Fibroblast of the conjunctiva (primary cell): ENCODE results near the gene CANX.

Experiments
- DNase-seq: peaks from one replicate; pipeline ENCODE4 v3.0.0-alpha.2; 2010; ENCODE audit warnings: low read depth

Gene CANX

DNA sequence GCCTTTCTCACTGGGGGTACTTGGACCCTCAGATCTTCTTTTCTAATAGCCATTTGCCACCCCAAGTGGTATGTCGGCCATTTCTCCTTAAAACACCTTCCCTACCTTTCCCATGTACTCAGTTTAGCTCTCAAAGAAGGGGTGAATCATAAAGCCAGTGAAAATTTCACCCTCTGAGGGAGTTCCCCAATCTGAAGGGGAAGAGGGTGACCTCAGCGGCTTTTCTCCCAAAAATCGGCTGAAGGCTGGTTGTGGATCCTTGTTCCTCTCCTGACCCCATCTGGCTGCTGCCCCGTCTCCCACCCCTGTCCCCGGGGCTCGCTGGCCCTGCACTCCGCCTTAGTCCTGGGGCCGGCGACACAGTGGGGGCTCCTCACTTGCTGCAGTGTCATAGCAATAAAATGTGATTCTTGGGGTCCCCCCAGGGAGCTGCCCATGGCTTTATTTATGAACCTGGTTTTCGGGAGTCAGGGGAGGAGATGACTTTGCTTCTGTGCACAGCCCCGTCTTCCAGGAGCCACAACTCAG, 77.7 kb downstream of the CANX start:
- DNase-seq = no peak

DNA sequence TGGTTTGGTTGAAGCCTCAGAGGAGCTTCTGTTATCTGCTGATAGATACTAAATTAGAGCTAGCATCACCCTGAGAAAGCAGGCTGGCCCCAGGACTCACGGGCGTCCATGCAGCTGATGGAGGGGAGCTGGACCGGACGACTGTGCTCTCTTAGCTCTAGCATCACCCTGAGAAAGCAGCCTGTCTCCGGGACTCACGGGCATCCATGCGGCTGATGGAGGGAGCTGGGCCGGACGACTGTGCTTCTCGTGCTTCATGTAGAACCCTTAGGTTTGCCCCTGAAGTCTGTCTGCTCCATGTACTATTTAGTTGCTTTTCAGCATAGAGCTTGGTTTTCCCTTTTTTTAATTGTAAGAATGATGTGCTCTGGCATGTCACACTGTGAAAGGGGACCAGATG, 78.7 kb downstream of the CANX start:
- DNase-seq = no peak

DNA sequence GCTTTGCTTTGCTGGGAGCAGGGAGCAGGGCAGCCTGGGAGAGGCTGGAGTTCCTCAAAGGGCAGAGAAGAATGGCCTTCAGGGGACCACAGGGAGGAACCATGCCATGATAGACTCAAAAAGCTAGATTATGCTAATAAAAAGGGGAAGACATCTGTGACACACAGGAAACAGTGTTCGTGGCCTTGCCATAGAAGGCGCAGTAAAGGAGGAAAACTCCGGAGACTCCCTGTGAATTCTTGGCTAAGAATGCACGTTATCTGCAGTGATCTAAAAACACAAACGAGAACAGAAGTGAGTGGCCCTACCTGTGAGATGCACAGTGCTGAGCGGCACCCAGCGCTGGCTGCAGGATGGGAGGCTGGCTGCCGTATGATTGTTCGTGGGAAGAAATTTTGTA, 79.1 kb downstream of the CANX start:
- no peak for DNase-seq

DNA sequence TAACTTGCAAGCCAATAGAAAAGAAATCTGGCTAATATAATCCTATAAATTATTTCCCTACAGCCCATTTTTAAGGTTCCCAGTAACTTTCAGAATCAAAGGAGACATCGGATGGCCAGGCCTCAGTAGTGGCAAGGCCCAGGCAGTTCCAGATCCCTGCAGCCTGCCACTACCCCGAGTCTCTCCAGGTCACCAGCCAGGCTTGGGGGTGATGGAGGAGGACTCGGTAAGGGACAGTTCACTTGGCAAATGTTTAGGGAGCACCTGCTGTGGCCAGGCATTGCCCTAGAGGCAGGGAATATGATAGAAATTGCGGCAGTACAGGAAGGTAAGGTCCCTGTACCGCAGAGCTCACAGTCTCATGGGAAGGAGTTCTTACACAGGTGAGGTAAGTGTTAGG, 79.8 kb downstream of the CANX start:
- no peak for DNase-seq

DNA sequence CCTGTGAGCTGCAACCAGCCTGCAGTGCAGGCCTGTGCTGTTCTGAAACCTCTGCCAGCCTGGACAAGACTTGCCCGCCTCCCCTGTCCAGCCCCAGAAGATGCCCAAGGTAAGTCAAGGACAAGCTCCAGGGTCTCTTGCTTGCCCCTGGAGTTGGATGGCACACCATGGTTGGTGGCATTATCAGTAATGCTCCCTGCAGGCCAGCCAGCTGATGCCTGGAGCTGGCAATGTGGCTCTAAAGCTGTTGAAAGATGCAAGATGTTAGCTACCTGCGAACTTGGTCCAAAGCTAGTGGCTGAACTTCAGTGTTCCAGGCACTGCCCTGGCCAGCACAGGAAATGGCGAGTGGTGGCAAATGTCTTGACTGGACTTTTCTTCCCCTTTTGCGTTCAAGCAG, 81.1 kb downstream of the CANX start:
- no peak for DNase-seq

DNA sequence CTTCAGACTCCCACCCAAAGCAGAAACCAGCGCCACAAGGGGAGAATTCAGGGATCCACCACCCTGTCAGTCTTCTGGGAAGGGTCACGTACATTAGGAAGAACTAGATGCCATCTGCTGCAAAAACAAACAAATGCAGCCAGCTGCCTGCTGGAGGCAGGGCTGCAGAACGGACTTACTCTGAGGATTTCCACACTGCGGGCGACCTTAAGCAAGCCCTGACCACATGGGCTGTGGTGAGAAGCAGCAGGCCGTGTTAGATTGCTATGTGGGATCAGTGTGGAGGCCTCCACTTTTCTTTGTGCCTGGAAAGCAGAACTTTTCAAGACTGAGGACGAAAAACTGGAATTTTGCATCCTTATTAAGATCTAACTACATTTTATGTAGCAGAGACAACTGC, 81.6 kb downstream of the CANX start:
- DNase-seq = no peak
